Epithelial cell of proximal tubule (primary cell): ENCODE measurements around the gene ROS1. TPM values are rescaled to one million over a fixed set of nuclear protein-coding genes. Genes with fewer than 3 reads are reported as not detected.
"Not testable (repeated sequence)": the region's sequence is repeated elsewhere in the genome, so short reads cannot be mapped to it uniquely, and the experiment has no call there.

Experiments used
- DNase-seq: peaks from one replicate; pipeline ENCODE4 v3.0.0-alpha.2; 2011; ENCODE audit warnings: low read depth
- H3K4me3 ChIP-seq: 2 replicates; pipeline ENCODE4 v1.5.1; 2011; ENCODE audit warnings: low read depth, mild to moderate bottlenecking, low read length
- total RNA-seq: library from RNA; depleted of rRNA; stranded (reverse); fragments of >200 nt; gene quantifications from 2 replicates; pipeline ENCODE4 v1.2.3, GENCODE V29; 2015
- TF ChIP-seq, protein P1 (sequence below): conservative IDR thresholded peaks from 2 replicates; pipeline ENCODE4 v1.5.1; 2012; ENCODE audit warnings: low read depth, mild to moderate bottlenecking, low read length

Gene ROS1
- total RNA-seq, 1 donor from 2014 or later, result not detected

DNA sequence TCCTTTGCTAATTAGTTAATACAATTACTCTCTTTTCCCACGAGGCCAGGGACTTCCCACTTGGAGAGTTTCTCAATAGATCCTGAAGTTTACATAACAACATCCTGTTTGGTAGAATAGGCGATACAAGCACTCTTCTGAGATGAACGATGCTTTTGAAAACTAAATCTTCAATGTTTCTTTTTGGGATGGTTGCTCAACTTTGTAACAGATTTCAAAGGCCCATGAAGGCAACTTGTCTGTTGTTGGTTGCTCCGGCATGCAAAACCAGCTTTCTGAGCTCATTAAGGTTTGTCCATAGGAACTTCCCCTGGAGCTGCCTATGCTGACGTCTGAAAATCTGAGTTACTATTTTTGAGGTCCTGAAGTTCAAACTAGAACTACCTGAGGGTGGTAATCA is 25.9 kb upstream of the ROS1 start:
- TF ChIP-seq, protein P1, sequence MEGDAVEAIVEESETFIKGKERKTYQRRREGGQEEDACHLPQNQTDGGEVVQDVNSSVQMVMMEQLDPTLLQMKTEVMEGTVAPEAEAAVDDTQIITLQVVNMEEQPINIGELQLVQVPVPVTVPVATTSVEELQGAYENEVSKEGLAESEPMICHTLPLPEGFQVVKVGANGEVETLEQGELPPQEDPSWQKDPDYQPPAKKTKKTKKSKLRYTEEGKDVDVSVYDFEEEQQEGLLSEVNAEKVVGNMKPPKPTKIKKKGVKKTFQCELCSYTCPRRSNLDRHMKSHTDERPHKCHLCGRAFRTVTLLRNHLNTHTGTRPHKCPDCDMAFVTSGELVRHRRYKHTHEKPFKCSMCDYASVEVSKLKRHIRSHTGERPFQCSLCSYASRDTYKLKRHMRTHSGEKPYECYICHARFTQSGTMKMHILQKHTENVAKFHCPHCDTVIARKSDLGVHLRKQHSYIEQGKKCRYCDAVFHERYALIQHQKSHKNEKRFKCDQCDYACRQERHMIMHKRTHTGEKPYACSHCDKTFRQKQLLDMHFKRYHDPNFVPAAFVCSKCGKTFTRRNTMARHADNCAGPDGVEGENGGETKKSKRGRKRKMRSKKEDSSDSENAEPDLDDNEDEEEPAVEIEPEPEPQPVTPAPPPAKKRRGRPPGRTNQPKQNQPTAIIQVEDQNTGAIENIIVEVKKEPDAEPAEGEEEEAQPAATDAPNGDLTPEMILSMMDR, result no peak
- no peak for DNase-seq
- H3K4me3 ChIP-seq, result no peak overlapping the region

DNA sequence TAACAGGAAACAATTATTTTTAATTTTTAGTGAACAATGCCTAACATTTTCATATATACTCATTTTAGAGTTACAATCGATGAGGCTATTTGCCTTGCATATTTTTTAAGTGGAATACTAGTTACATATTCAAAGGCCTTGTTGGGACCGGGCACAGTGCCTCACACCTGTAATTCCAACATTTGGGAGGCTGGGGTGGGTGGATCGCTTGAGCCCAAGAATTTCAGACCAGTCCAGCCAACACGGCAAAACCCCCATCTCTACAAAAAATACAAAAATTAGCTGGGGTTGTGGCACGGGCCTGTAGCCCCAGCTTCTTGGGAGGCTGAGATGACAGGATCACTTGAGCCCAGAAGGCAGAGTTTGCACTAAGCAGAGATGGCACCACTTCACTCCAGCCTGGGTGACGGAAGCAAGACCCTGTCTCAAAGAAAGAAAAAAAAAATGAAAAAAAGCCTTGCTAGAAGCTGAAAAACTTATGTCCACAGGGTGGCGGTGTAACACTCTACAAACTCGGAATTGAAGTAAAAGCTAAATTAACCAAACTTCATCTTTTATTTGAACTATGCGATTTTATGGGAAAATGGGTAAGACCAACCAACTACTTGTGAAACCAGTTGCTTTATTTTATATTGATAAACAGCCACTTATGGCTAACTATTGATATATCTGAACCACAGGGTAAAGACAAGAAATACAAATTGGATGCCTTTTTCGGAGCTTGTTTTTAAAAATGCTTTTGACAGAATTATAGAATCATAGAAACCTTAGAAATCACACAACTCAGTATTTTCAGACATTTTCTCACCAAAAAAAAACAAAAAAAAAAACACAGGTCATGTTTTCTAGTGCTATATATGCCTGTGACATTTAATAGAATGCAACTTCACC is 24.1 kb upstream of the ROS1 start:
- peak overlapping the region; percentile 25 for H3K4me3 ChIP-seq
- TF ChIP-seq, protein P1, result peak; percentile 73
- DNase-seq, result no peak

- TF ChIP-seq, protein P1, result no peak
- no peak overlapping the region for H3K4me3 ChIP-seq
- DNase-seq, result no peak
Measured at GRCh38 chr6:117448732-117449485, 23.2 kb upstream of the ROS1 start.

GRCh38 chr6:117448011-117448410 is 22.3 kb upstream of the ROS1 start:
- TF ChIP-seq, protein P1, result no peak
- H3K4me3 ChIP-seq, result no peak overlapping the region
- DNase-seq, result no peak

- TF ChIP-seq, protein P1, result no peak
- no peak for DNase-seq
- no peak overlapping the region for H3K4me3 ChIP-seq
Measured at GRCh38 chr6:117446861-117447260, 21.1 kb upstream of the ROS1 start.

DNA sequence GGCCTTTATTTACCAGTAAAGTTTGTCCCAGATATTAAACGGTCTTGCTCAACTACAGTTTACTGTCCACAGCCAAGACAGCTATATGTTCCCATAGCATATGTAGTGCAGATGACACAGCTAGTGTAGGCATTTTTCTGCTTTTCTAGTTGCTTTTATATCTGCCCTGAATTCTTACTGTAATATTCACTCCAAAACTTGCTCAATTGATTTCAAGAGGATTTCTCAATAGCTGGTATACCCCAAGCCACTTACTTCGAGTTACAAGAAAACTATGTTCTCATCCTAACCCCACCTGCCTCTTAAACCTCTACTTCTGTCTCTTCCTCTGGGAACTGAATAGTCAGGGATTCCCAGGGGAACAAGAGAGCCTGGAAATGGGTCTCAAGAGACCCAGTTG is 18.9 kb upstream of the ROS1 start:
- H3K4me3 ChIP-seq, result no peak overlapping the region
- no peak for DNase-seq
- TF ChIP-seq, protein P1, result no peak

DNA sequence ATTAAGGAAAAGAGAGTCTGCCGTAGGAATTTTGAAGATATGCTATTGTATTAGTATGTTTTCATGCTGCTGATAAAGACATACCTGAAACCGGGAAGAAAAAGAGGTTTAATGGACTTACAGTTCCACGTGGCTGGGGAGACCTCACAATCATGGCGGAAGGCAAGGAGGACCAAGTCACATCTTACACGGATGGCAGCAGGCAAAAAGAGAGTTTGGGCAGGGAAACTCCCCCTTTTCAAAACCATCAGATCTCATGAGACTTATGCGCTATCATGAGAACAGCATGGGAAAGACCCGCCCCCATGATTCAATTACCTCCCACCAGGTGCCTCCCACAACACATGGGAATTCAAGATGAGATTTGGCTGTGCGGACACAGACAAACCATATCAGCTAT is 16.6 kb upstream of the ROS1 start:
- DNase-seq, H3K4me3 ChIP-seq: not testable (repeated sequence)
